Measurements from ENCODE around the gene PCSK2. TPM values are rescaled to one million over a fixed set of nuclear protein-coding genes. Genes with fewer than 3 reads are reported as not detected.

Gene PCSK2
- total and polyA plus RNA-seq, 2 donors (not counting 3 experiments of a cell fraction or from before 2014, with no cell fraction given) = not detected

- no peak for FAIRE-seq
- no peak overlapping the region for H3K9ac ChIP-seq (replicated peaks; ENCODE audit: extremely low read depth, insufficient read depth, low read length)
- peaks cover 0 to 3% of the 10 kb centered on the region in 2 experiments for H3K27me3 ChIP-seq (ENCODE audit: control insufficient read depth in 2 of 2, insufficient read depth in 2 of 2, low read length in 2 of 2)
- intact Hi-C loops (cut with micrococcal nuclease) = no loop called here
- no peaks in the 10 kb centered on the region for H3K9me3 ChIP-seq (replicated peaks; ENCODE audit: control insufficient read depth, insufficient read depth, low read length)
- no peaks in the 10 kb centered on the region for H3K9me1 ChIP-seq (replicated peaks; ENCODE audit: control insufficient read depth, extremely low read depth, insufficient read depth, low read length)
- DNase-seq (ENCODE audit: low read depth, low spot score) = no peak
- H3K4me2 ChIP-seq (ENCODE audit: insufficient read depth, low read length) = no peak overlapping the region
- H3K79me2 ChIP-seq (ENCODE audit: control insufficient read depth, insufficient read depth, low read length) = no peaks in the 10 kb centered on the region
- POLR2A ChIA-PET = no interaction called here
- no peak overlapping the region for H2AFZ ChIP-seq (ENCODE audit: low read depth, low read length)
- H3K4me3 ChIP-seq (replicated peaks in 1 of 3; ENCODE audit: insufficient read depth in 1 of 3, low read depth in 1 of 3, low read length in 3 of 3) = no peak overlapping the region
- H3K27ac ChIP-seq (ENCODE audit: insufficient read depth, low read depth, low read length) = no peak overlapping the region
- no peak for TF ChIP-seq JUN (IDR thresholded peaks at IDR 0.05; ENCODE audit: borderline replicate concordance, insufficient read depth, insufficient read length, low read depth)
- TF ChIP-seq MYC (IDR thresholded peaks at IDR 0.05; ENCODE audit: low read depth, low read length) = no peak
- TF ChIP-seq MAX (IDR thresholded peaks at IDR 0.05; ENCODE audit: insufficient read depth, insufficient read length) = no peak
- TF ChIP-seq CTCF (IDR thresholded peaks at IDR 0.05; ENCODE audit: extremely low read depth in 1 of 2, insufficient read depth in 1 of 2, low read depth in 1 of 2, low read length in 2 of 2) = no peak
- TF ChIP-seq GATA2 (IDR thresholded peaks at IDR 0.05; ENCODE audit: insufficient read depth, insufficient read length, low read depth, low read length) = no peak
- TF ChIP-seq POLR2AphosphoS5 (IDR thresholded peaks at IDR 0.05; ENCODE audit: insufficient read depth, low read depth, low read length) = no peak
- TF ChIP-seq EZH2 (IDR thresholded peaks at IDR 0.05; ENCODE audit: borderline replicate concordance, low read depth, low read length, severe bottlenecking) = no peak
- no peak for TF ChIP-seq FOS (IDR thresholded peaks at IDR 0.05; ENCODE audit: borderline replicate concordance, insufficient read depth, low read length)
- TF ChIP-seq POLR2A (IDR thresholded peaks at IDR 0.05; ENCODE audit: low read depth, low read length) = no peak
- H4K20me1 ChIP-seq (replicated peaks; ENCODE audit: control insufficient read depth, extremely low read depth, insufficient read depth, low read length) = no peaks in the 10 kb centered on the region
- H3K4me1 ChIP-seq (ENCODE audit: control insufficient read depth, extremely low read depth, insufficient read depth, low read length) = no peaks in the 10 kb centered on the region
- dilution Hi-C loops (cut with MboI; ENCODE audit: extremely low pct_ligation_motif_present, low sequenced_read_pairs) = loop anchor here (25.0 kb wide), 1 partner anchor 634 kb away; no protein-coding TSS in a partner anchor
- CTCF ChIA-PET = interaction anchor here (1.3 to 3.6 kb wide), 2 partner anchors 14 to 642 kb away, joined by 3 to 17 read pairs; no protein-coding TSS in a partner anchor
- no peaks in the 10 kb centered on the region for H3K36me3 ChIP-seq (ENCODE audit: control insufficient read depth in 2 of 2, extremely low read depth in 1 of 2, insufficient read depth in 2 of 2, low read length in 2 of 2)
- no TSS peak for BruUV-seq (replicated peaks)
Observed at GRCh38 chr20:17446171-17446570, 219.3 kb downstream of the PCSK2 start.

All from endothelial cell of umbilical vein (primary cell).